Transverse colon (tissue), 4 donors: Measurements from ENCODE around the gene AMER2. TPM values are rescaled to one million over a fixed set of nuclear protein-coding genes. Genes with fewer than 3 reads are reported as not detected.

Experiments
- DNase-seq: peaks from one replicate; pipeline ENCODE4 v3.0.0-alpha.2; 2019
- H3K27ac ChIP-seq, 4 donors: fragments of 200-600 bp; sonication (generic); 2 replicates each; pipeline ENCODE4 v1.5.1; 2016 to 2018; ENCODE audit warnings: inconsistent platforms in 4 of 4
- H3K27me3 ChIP-seq: fragments of 200-600 bp; sonication (generic); 2 replicates; pipeline ENCODE4 v1.5.1; 2017; ENCODE audit warnings: inconsistent platforms
- H3K36me3 ChIP-seq, 4 donors: fragments of 200-600 bp; sonication (generic); 2 replicates each; pipeline ENCODE4 v1.5.1; 2017 to 2019; ENCODE audit warnings: inconsistent platforms in 4 of 4
- H3K4me1 ChIP-seq, 4 donors: fragments of 200-600 bp; sonication (generic); 2 replicates each; pipeline ENCODE4 v1.5.1; 2017 to 2020; ENCODE audit warnings: inconsistent platforms in 4 of 4
- H3K4me3 ChIP-seq, 4 donors: fragments of 200-600 bp; sonication (generic); 1 replicate in 1 of 4; 2 replicates in 3 of 4; pipeline versions ENCODE4 v1.5.1 to v1.6.1; 2017 to 2019; ENCODE audit warnings: inconsistent platforms in 4 of 4
- H3K9me3 ChIP-seq, 2 donors: fragments of 200-600 bp; sonication (generic); 2 replicates each; pipeline ENCODE4 v1.5.1; 2017 to 2019; ENCODE audit warnings: inconsistent platforms in 2 of 2
- EP300 ChIP-seq: sonication (generic); formaldehyde crosslinking; IDR thresholded peaks from one replicate; pipeline ENCODE4 v1.6.1; 2017; ENCODE audit warnings: antibody characterized with exemption, low read depth
- POLR2A ChIP-seq: fragments of 450-650 bp; IDR thresholded peaks from one replicate; pipeline ENCODE4 v1.6.1; 2016; ENCODE audit warnings: antibody characterized with exemption, mild to moderate bottlenecking, moderate library complexity
- POLR2AphosphoS5 ChIP-seq, 3 donors: sonication (generic); formaldehyde crosslinking; IDR thresholded peaks; one replicate each; pipeline ENCODE4 v1.6.1; 2016; ENCODE audit warnings: antibody characterized with exemption in 3 of 3
- WGBS, 2 donors: methylation state at CpG; one replicate each; pipeline ENCODE4 v1.1.5; 2018; ENCODE audit warnings: low coverage in 1 of 2; 5-methylcytosine and 5-hydroxymethylcytosine counted together
- in situ Hi-C, 4 donors: fragments of 200-750 bp; cut with MboI; loops; one replicate each; pipeline versions ENCODE4 v1.15.0 to v1.15.1; 2017; ENCODE audit warnings: low sequenced_read_pairs in 3 of 4, low pct_ligation_motif_present in 1 of 4, low pct_unique_long_range_greater_than_20kb in 1 of 4
- intact Hi-C: fragments of 100-400 bp; cut with DNase I; formaldehyde crosslinking; loops from one replicate; pipeline ENCODE4 v1.15.1; 2023; ENCODE audit warnings: low total_unique reads
- total RNA-seq, 4 donors: library from RNA; depleted of rRNA; stranded (reverse); fragments of >200 nt; gene quantifications; one replicate each; pipeline ENCODE4 v1.1.0, GENCODE V29; 2016
- TF ChIP-seq, protein P1 (sequence below), 5 experiments: fragments of 200-600 bp in 3 of 5; fragments of 450-650 bp in 2 of 5; sonication (generic) in 3 of 5; IDR thresholded peaks; 1 replicate in 2 of 5; 2 replicates in 3 of 5; pipeline ENCODE4 v1.5.1; 2016 to 2017; ENCODE audit warnings: antibody characterized with exemption in 5 of 5, inconsistent platforms in 3 of 5, mild to moderate bottlenecking in 2 of 5, moderate library complexity in 1 of 5

The AMER2 gene
- total RNA-seq, 4 donors from 2014 or later, result 0.14 to 0.16 TPM; not detected in 2

DNA sequence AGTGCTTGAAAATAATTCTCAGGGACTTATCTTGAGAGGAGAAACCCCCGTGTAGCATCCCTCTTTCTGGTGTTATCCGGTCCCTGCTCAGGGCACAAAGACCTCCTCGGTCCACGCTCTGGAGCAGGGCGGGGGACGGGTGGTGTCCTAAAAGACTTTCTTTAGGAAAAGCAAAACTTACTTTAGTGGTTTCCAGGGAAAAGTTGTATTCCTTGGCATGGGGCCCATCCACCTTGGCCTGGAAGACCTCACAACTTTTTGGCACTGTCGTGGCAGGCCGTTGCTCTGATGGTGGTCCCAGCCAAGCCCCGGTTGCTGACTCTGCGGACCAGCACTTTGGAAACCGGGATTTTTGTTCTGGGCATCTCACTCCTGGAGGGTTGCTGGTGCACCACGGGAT is 2.7 kb downstream of the AMER2 start:
- in situ Hi-C loops, result no loop called here
- intact Hi-C loops, result no loop called here
- 76 to 85% methylated on average over 6 to 12 of the region's 12 CpGs for WGBS, 2 donors
- no peak for TF ChIP-seq POLR2AphosphoS5 (IDR thresholded peaks at IDR 0.05)
- TF ChIP-seq, protein P1, sequence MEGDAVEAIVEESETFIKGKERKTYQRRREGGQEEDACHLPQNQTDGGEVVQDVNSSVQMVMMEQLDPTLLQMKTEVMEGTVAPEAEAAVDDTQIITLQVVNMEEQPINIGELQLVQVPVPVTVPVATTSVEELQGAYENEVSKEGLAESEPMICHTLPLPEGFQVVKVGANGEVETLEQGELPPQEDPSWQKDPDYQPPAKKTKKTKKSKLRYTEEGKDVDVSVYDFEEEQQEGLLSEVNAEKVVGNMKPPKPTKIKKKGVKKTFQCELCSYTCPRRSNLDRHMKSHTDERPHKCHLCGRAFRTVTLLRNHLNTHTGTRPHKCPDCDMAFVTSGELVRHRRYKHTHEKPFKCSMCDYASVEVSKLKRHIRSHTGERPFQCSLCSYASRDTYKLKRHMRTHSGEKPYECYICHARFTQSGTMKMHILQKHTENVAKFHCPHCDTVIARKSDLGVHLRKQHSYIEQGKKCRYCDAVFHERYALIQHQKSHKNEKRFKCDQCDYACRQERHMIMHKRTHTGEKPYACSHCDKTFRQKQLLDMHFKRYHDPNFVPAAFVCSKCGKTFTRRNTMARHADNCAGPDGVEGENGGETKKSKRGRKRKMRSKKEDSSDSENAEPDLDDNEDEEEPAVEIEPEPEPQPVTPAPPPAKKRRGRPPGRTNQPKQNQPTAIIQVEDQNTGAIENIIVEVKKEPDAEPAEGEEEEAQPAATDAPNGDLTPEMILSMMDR (IDR thresholded peaks at IDR 0.05), result no peak
- TF ChIP-seq POLR2A, result no peak
- no peak for TF ChIP-seq EP300
- Histone ChIP-seq H3K4me1 (peaks cover 0 to 7% (median 2%) of the 10 kb centered on the region in 4 donors), H3K9me3 (no peaks in the 10 kb centered on the region), H3K36me3 (no peaks in the 10 kb centered on the region), H3K4me3 (no peak overlapping the region), H3K27ac (no peak overlapping the region), H3K27me3 (peaks cover 61% of the 10 kb centered on the region)
- no peak for DNase-seq

DNA sequence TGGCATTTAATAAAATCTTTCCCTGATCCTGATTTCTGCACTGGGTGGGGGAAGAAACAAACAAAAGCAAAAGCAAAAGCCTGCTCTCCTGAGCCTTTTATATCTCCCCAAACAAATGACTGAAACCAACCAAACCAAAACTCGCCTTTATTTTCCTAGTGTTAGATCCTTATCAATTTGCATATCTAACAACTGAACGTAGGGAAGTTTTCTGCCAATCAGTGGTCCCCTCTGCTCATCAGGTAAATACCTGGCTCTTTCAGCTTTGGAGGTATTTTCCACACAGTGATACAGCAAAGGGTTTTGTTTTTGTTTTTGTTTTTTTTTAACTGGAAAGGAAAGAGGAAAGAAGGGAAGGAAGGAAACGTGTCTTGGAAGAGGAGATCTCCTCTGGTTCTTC is 3.3 kb downstream of the AMER2 start:
- 27 to 40% methylated on average over 3 of the region's 3 CpGs for WGBS, 2 donors
- intact Hi-C loops (no loop called here), in situ Hi-C loops (no loop called here)
- Histone ChIP-seq H3K9me3 (no peaks in the 10 kb centered on the region), H3K27me3 (peaks cover 55% of the 10 kb centered on the region), H3K4me3 (no peak overlapping the region), H3K27ac (no peak overlapping the region), H3K4me1 (peaks cover 0 to 7% (median 2%) of the 10 kb centered on the region in 4 donors), H3K36me3 (no peaks in the 10 kb centered on the region)
- no peak for DNase-seq
- TF ChIP-seq EP300 (no peak), POLR2A (no peak), POLR2AphosphoS5 (IDR thresholded peaks at IDR 0.05) (no peak)
- TF ChIP-seq, protein P1 (IDR thresholded peaks at IDR 0.05), result no peak

DNA sequence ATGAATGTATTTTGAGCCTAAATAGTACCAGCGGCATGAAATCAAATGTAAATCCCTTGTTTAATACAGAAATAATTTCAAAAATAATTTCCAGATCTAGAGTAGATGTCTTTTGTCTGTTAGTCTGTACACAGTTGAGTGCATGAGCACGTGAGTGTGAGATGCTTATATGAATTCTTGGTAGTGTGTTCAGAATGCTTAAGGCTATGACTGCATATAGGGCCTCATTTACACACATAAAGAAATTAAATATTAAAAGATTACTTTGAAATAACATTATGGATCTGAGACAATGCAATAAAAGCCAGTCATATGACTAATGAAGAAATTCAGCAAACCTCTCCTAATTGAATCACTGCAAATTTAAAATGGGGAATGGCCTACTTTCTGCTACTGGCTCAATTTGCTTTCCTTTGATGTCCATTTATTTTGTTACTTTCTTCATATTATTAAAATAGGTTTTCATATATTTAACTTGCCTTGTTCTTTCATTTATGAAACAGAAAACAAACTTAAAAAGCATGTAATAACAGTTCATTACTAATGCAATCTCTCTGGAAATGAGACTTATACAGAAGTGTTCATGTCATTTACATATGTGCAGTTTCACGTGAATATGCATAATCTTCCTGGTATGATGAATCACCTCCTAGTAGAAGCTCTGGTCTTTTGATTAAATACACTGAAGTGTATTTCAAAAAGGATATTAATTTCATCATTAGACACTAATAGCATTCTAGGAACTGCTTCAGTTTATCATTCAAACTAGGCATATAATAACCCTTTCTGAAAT is 4.5 kb downstream of the AMER2 start:
- TF ChIP-seq, protein P1 (IDR thresholded peaks at IDR 0.05), result no peak
- TF ChIP-seq POLR2A (no peak), POLR2AphosphoS5 (IDR thresholded peaks at IDR 0.05) (no peak), EP300 (no peak)
- no peaks in the 10 kb centered on the region for H3K36me3 ChIP-seq
- intact Hi-C loops (no loop called here), in situ Hi-C loops (no loop called here)
- WGBS, 2 donors, result 55 to 69% methylated on average over 3 of the region's 3 CpGs
- no peak overlapping the region for H3K4me3 ChIP-seq
- H3K27ac ChIP-seq, result no peak overlapping the region
- H3K4me1 ChIP-seq, result peaks cover 0 to 7% (median 2%) of the 10 kb centered on the region in 4 donors
- peaks cover 43% of the 10 kb centered on the region for H3K27me3 ChIP-seq
- DNase-seq, result no peak
- H3K9me3 ChIP-seq, result no peaks in the 10 kb centered on the region

DNA sequence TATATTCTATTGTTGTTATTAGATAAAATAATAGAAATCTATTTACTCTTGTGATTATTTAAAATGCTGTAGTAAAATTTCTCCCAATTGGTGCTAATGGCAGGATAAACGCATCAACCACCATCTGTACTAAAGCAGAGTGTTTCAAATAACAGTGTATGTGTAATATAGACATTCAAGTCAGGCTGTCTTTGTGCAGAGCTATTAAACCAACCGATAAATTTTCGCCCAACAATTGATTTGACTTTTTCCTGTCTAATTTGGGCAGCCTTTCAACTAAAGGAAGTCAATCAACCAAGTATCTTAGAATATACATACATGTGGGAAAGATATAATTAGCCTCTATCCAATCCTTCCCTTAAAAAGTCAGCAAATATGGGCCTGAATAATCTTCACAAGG is 5.8 kb downstream of the AMER2 start:
- Histone ChIP-seq H3K4me1 (peaks cover 0 to 4% (median under 1%) of the 10 kb centered on the region in 4 donors), H3K9me3 (no peaks in the 10 kb centered on the region), H3K4me3 (no peak overlapping the region), H3K27ac (no peak overlapping the region), H3K27me3 (peaks cover 30% of the 10 kb centered on the region), H3K36me3 (no peaks in the 10 kb centered on the region)
- no peak for DNase-seq
- TF ChIP-seq POLR2A (no peak), POLR2AphosphoS5 (IDR thresholded peaks at IDR 0.05) (no peak), EP300 (no peak)
- TF ChIP-seq, protein P1 (IDR thresholded peaks at IDR 0.05), result no peak
- in situ Hi-C loops, result no loop called here
- 95 to 100% methylated on average over 3 of the region's 3 CpGs for WGBS, 2 donors
- intact Hi-C loops, result no loop called here
